CD8-positive, alpha-beta memory T cell (primary cell): ENCODE data around the gene POLR3A. TPM values are rescaled to one million over a fixed set of nuclear protein-coding genes. Genes with fewer than 3 reads are reported as not detected.

Source experiments
- CTCF ChIA-PET: fragments of 350-600 bp; sonication (Branson Sonifier 250); formaldehyde crosslinking; loops from one replicate; lab custom pipeline; 2021; ENCODE audit warnings: antibody characterized with exemption; lab: Charles Lee
- POLR2A ChIA-PET: fragments of 350-600 bp; sonication (Branson Sonifier 250); formaldehyde crosslinking; loops from one replicate; lab custom pipeline; 2021; ENCODE audit warnings: antibody characterized with exemption; lab: Charles Lee
- DNase-seq, 5 donors: peaks; one replicate each; pipeline versions ENCODE4 v3.0.0 to v3.0.0-alpha.2; 2020 to 2022; ENCODE audit warnings: mixed read lengths in 1 of 5
- H3K27ac ChIP-seq: one replicate; pipeline ENCODE4 v1.7.0; 2013; ENCODE audit warnings: low read depth, mild to moderate bottlenecking, low read length, moderate library complexity
- H3K27me3 ChIP-seq: 2 replicates; pipeline ENCODE4 v1.7.0; 2013; ENCODE audit warnings: low read length, mild to moderate bottlenecking; ENCODE audit not compliant: insufficient read depth, poor library complexity, severe bottlenecking
- H3K36me3 ChIP-seq: 2 replicates; pipeline ENCODE4 v1.7.0; 2013; ENCODE audit warnings: mild to moderate bottlenecking, low read length, moderate library complexity; ENCODE audit not compliant: insufficient read depth
- H3K4me1 ChIP-seq: 2 replicates; pipeline ENCODE4 v1.7.0; 2013; ENCODE audit warnings: mild to moderate bottlenecking, low read length, moderate library complexity; ENCODE audit not compliant: insufficient read depth
- H3K4me3 ChIP-seq: 2 replicates; pipeline ENCODE4 v1.7.0; 2013; ENCODE audit warnings: mild to moderate bottlenecking, low read length
- H3K9me3 ChIP-seq: 2 replicates; pipeline ENCODE4 v1.7.0; 2013; ENCODE audit warnings: mild to moderate bottlenecking, low read length
- H3K27ac Mint-ChIP-seq, 8 donors: one replicate each; pipeline ENCODE4 v1.8.0; 2020 to 2021; ENCODE audit warnings: mixed read lengths in 8 of 8, mild to moderate bottlenecking in 6 of 8, inconsistent platforms in 3 of 8, moderate library complexity in 3 of 8
- H3K27me3 Mint-ChIP-seq, 2 donors: one replicate each; pipeline ENCODE4 v1.8.0; 2020 to 2021; ENCODE audit warnings: mixed read lengths in 2 of 2, mild to moderate bottlenecking in 1 of 2, moderate library complexity in 1 of 2
- H3K36me3 Mint-ChIP-seq, 3 donors: one replicate each; pipeline ENCODE4 v1.8.0; 2020 to 2021; ENCODE audit warnings: mixed read lengths in 3 of 3, inconsistent platforms in 1 of 3, mild to moderate bottlenecking in 1 of 3
- H3K4me1 Mint-ChIP-seq, 3 donors: one replicate each; pipeline ENCODE4 v1.8.0; 2020 to 2021; ENCODE audit warnings: mixed read lengths in 3 of 3, inconsistent platforms in 1 of 3, mild to moderate bottlenecking in 1 of 3
- H3K4me3 Mint-ChIP-seq, 7 donors: one replicate each; pipeline ENCODE4 v1.8.0; 2020 to 2021; ENCODE audit warnings: mixed read lengths in 7 of 7, mild to moderate bottlenecking in 6 of 7, moderate library complexity in 4 of 7, inconsistent platforms in 2 of 7
- H3K9me3 Mint-ChIP-seq, 5 donors: one replicate each; pipeline ENCODE4 v1.8.0; 2020 to 2022; ENCODE audit warnings: mixed read lengths in 5 of 5, mild to moderate bottlenecking in 3 of 5, moderate library complexity in 2 of 5, inconsistent platforms in 1 of 5
- polyA plus RNA-seq: library from polyadenylated mRNA; unstranded; fragments of 300-500 nt; fragmentation: Illumina TruSeq; gene quantifications from one replicate; pipeline ENCODE4 v1.2.3, GENCODE V29; 2021
- total RNA-seq, 2 experiments: library from RNA; stranded (reverse); gene quantifications; one replicate each; pipeline ENCODE4 v1.2.3, GENCODE V29; 2021

POLR3A gene
- total and polyA plus RNA-seq, 3 experiments from 2014 or later = 10.2 to 27.2 (median 26.0) TPM

GRCh38 chr10:78045237-78045636 lies 15.9 kb upstream of the POLR3A start:
- Mint-ChIP-seq H3K4me3 (no peak overlapping the region), H3K27me3 (no peaks in the 10 kb centered on the region), H3K4me1 (peaks cover 20 to 33% (median 31%) of the 10 kb centered on the region in 3 donors), H3K9me3 (no peaks in the 10 kb centered on the region), H3K27ac (peak overlapping the region in 1 of 8 donors; percentile 42), H3K36me3 (peaks cover 0 to 37% (median 15%) of the 10 kb centered on the region in 3 donors)
- ChIA-PET CTCF (interaction anchor here (1.1 to 4.7 kb wide), 5 partner anchors 9 to 1151 kb away, joined by 3 to 64 read pairs (median 17); no protein-coding TSS in a partner anchor), POLR2A (no interaction called here)
- H3K27ac ChIP-seq = no peak overlapping the region
- peaks cover 22% of the 10 kb centered on the region for H3K36me3 ChIP-seq
- DNase-seq = no peak
- peaks cover 4% of the 10 kb centered on the region for H3K4me1 ChIP-seq
- H3K9me3 ChIP-seq = no peaks in the 10 kb centered on the region
- no peak overlapping the region for H3K4me3 ChIP-seq
- H3K27me3 ChIP-seq = no peaks in the 10 kb centered on the region

DNA sequence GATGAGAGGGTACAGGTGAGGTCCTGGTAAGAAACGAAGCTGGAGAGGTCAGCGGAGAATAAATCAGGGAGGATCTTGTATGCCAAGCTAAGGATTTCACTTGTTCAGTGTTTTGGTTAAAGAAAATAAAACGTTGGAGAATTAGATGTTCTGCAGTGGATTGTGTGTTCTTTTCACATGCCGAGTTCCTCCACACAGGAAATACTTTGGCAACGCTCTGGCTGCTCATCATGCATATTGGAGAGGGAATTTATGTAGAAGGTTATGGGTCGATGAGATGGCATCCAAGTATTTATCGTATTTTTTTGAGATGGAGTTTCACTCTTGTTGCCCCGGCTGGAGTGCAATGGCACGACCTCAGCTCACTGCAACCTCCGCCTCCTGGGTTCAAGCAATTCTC lies 15.4 kb upstream of the POLR3A start:
- H3K4me3 ChIP-seq = no peak overlapping the region
- peaks cover 4% of the 10 kb centered on the region for H3K4me1 ChIP-seq
- Mint-ChIP-seq H3K27me3 (no peaks in the 10 kb centered on the region), H3K4me3 (no peak overlapping the region), H3K36me3 (peaks cover 0 to 39% (median 19%) of the 10 kb centered on the region in 3 donors), H3K27ac (peak overlapping the region in 4 of 8 donors; percentile 7 to 92 (median 44)), H3K4me1 (peaks cover 23 to 37% (median 36%) of the 10 kb centered on the region in 3 donors), H3K9me3 (no peaks in the 10 kb centered on the region)
- ChIA-PET CTCF (interaction anchor here (4.7 kb wide), 1 partner anchor 1151 kb away, joined by 64 read pairs; no protein-coding TSS in a partner anchor), POLR2A (no interaction called here)
- DNase-seq = no peak
- H3K9me3 ChIP-seq = no peaks in the 10 kb centered on the region
- peaks cover 28% of the 10 kb centered on the region for H3K36me3 ChIP-seq
- H3K27ac ChIP-seq = no peak overlapping the region
- no peaks in the 10 kb centered on the region for H3K27me3 ChIP-seq

GRCh38 chr10:78044179-78044578 lies 14.9 kb upstream of the POLR3A start:
- no peak for DNase-seq
- H3K27ac ChIP-seq = no peak overlapping the region
- no peaks in the 10 kb centered on the region for H3K27me3 Mint-ChIP-seq
- H3K36me3 Mint-ChIP-seq = peaks cover 0 to 44% (median 20%) of the 10 kb centered on the region in 3 donors
- CTCF ChIA-PET = interaction anchor here (4.7 kb wide), 1 partner anchor 1152 kb away, joined by 64 read pairs; no protein-coding TSS in a partner anchor
- H3K9me3 ChIP-seq = no peaks in the 10 kb centered on the region
- no peaks in the 10 kb centered on the region for H3K27me3 ChIP-seq
- H3K4me3 Mint-ChIP-seq = no peak overlapping the region
- H3K4me1 ChIP-seq = peaks cover 5% of the 10 kb centered on the region
- peaks cover 26 to 42% (median 41%) of the 10 kb centered on the region in 3 donors for H3K4me1 Mint-ChIP-seq
- H3K27ac Mint-ChIP-seq = peak overlapping the region in 5 of 8 donors; percentile 6 to 48 (median 40)
- no peak overlapping the region for H3K4me3 ChIP-seq
- POLR2A ChIA-PET = no interaction called here
- H3K9me3 Mint-ChIP-seq = no peaks in the 10 kb centered on the region
- H3K36me3 ChIP-seq = peaks cover 33% of the 10 kb centered on the region

DNA sequence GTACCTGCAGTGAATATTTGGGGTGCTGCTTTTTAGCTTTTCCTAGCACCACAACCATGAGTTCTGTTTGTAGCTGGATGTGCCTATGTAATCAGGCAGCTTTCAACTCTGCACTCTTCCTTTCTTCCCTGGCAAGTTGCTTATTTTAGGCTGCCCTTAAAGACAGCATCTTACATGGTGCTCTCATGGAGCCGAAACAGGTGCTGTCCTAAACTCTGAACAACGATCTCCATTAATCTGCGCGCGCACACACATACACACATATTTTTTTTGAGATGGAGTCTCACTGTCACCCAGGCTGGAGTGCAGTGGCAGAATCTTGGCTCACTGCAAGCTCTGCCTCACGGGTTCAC lies 13.4 kb upstream of the POLR3A start:
- Histone ChIP-seq H3K27me3 (no peaks in the 10 kb centered on the region), H3K4me1 (peaks cover 17% of the 10 kb centered on the region), H3K27ac (no peak overlapping the region), H3K9me3 (no peaks in the 10 kb centered on the region), H3K4me3 (no peak overlapping the region), H3K36me3 (peaks cover 44% of the 10 kb centered on the region)
- Mint-ChIP-seq H3K9me3 (no peaks in the 10 kb centered on the region), H3K27ac (peak overlapping the region in 3 of 8 donors; percentile 9 to 54 (median 44)), H3K4me1 (peaks cover 34 to 55% (median 53%) of the 10 kb centered on the region in 3 donors), H3K27me3 (no peaks in the 10 kb centered on the region), H3K4me3 (no peak overlapping the region), H3K36me3 (peaks cover 0 to 57% (median 20%) of the 10 kb centered on the region in 3 donors)
- ChIA-PET POLR2A (no interaction called here), CTCF (no interaction called here)
- no peak for DNase-seq

DNA sequence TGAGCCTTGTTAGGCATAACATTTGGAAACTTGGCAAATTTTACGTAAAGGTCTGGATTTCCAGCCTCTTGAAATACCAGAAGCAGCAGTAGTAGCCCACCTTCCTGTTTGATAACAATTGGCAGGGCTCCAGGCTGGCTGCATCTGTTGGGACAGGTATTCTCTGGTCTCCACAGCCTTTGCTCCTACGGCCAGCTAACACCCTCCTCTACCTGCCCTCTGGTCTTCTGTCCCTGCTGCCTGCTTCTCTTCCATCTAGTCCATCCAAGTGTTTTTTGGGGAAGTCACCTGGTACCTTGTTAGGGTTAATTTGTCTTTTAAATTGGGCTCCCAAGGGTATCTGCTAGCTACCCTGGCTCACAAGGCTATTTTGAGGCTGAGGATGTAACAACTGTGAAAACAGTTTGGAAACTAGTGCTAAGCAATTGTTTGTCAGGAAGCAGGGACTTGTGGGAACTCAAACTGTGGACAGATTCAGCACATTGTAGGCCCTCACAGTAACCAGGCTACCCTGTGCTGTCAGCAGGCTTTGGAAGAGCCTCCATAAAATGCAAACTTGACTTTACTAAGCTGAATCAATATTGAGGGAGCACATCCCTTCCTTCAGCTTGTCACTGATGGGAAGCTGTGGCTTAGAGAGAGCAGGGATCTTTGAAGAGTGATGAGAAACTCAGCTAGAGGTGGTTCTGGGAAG lies 12.9 kb upstream of the POLR3A start:
- Histone ChIP-seq H3K27me3 (no peaks in the 10 kb centered on the region), H3K9me3 (no peaks in the 10 kb centered on the region), H3K36me3 (peaks cover 49% of the 10 kb centered on the region), H3K4me3 (no peak overlapping the region), H3K27ac (no peak overlapping the region), H3K4me1 (peaks cover 18% of the 10 kb centered on the region)
- Mint-ChIP-seq H3K9me3 (no peaks in the 10 kb centered on the region), H3K4me1 (peaks cover 35 to 56% (median 54%) of the 10 kb centered on the region in 3 donors), H3K36me3 (peaks cover 0 to 62% (median 22%) of the 10 kb centered on the region in 3 donors), H3K4me3 (no peak overlapping the region), H3K27ac (peak overlapping the region in 4 of 8 donors; percentile 3 to 86 (median 70)), H3K27me3 (no peaks in the 10 kb centered on the region)
- ChIA-PET CTCF (no interaction called here), POLR2A (no interaction called here)
- no peak for DNase-seq

DNA sequence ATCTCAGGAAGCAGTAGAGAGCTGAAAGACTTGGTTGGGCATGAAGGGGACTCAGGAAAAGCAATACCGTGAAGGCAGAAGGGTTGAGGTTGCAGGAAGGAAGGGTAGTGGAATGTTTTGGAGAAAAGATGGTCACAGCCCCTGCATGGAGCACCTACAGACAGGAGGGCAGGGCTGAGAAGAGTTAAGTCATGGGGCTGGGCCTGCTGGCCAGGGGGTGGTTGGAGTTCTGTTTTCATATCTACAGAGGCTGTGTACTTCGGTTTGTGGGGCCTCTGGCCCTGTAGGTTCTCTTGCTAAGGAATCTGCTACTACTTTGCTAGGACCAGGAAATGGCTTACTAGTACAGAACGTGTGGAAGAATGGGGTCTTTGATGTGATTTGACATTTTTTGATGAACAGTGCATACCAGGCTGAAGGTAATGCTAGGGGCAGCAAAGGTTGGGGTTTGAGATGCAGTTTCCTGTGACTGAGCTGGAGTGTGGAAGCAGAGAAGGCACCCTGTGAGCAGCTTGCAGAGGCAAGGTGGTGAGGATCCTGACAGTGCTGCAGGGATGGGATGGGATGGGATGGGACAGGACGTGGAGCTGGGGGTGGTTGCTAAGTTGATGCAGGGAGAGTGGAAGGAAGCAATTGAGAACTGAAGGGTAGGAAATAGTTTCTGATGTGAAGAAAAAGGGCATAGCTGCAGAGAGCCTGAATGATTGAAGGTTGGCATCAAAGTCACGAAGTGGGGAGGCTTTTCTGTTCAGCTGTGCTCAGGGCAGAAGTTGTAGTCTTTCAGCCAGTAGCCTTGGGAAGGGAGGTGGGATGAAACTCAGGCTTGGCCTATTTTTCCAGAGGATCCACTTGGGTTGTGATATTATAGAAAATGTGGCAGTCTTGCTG lies 12.1 kb upstream of the POLR3A start:
- H3K27me3 ChIP-seq = no peaks in the 10 kb centered on the region
- H3K36me3 ChIP-seq = peaks cover 55% of the 10 kb centered on the region
- no peaks in the 10 kb centered on the region for H3K9me3 ChIP-seq
- no peak overlapping the region for H3K4me3 Mint-ChIP-seq
- no peak for DNase-seq
- no peaks in the 10 kb centered on the region for H3K27me3 Mint-ChIP-seq
- H3K4me1 Mint-ChIP-seq = peaks cover 41 to 62% (median 60%) of the 10 kb centered on the region in 3 donors
- ChIA-PET POLR2A (no interaction called here), CTCF (interaction anchor here (1.4 to 1.6 kb wide), 2 partner anchors 12 to 1154 kb away, joined by 3 to 5 read pairs; partner anchors contain the start of gene POLR3A)
- peaks cover 25% of the 10 kb centered on the region for H3K4me1 ChIP-seq
- H3K27ac Mint-ChIP-seq = peak overlapping the region in 7 of 8 donors; percentile 38 to 87 (median 75)
- H3K4me3 ChIP-seq = no peak overlapping the region
- peaks cover 0 to 70% (median 26%) of the 10 kb centered on the region in 3 donors for H3K36me3 Mint-ChIP-seq
- no peaks in the 10 kb centered on the region for H3K9me3 Mint-ChIP-seq
- no peak overlapping the region for H3K27ac ChIP-seq

DNA sequence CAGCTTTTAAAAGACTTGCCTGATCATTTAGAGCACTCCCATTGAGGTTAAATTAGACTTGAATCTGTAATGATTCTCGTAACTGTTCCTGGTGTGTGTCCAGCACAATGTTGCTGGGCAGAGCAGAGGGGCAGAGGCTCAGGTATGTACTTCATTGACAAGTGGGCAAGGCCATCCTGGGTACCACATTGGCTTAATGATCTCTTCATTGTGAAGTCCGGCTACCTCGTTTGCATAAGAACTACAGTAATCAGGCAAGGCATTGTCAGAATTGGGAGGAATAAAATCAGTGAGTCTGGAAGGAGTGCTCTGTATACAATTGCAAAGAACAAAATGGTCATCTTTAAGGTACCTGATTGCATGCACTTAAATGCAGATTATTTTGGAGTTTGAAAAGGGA lies 10.4 kb upstream of the POLR3A start:
- H3K4me1 ChIP-seq = peaks cover 42% of the 10 kb centered on the region
- H3K4me1 Mint-ChIP-seq = peaks cover 56 to 76% (median 75%) of the 10 kb centered on the region in 3 donors
- no peak overlapping the region for H3K4me3 ChIP-seq
- no peaks in the 10 kb centered on the region for H3K27me3 Mint-ChIP-seq
- H3K36me3 ChIP-seq = peaks cover 70% of the 10 kb centered on the region
- DNase-seq = no peak
- no peak overlapping the region for H3K4me3 Mint-ChIP-seq
- H3K36me3 Mint-ChIP-seq = peaks cover 5 to 86% (median 32%) of the 10 kb centered on the region in 3 donors
- POLR2A ChIA-PET = no interaction called here
- no peak overlapping the region for H3K27ac ChIP-seq
- H3K27me3 ChIP-seq = no peaks in the 10 kb centered on the region
- H3K9me3 Mint-ChIP-seq = no peaks in the 10 kb centered on the region
- peak overlapping the region in 6 of 8 donors; percentile 9 to 93 (median 60) for H3K27ac Mint-ChIP-seq
- no peaks in the 10 kb centered on the region for H3K9me3 ChIP-seq
- CTCF ChIA-PET = interaction anchor here (1.6 kb wide), 1 partner anchor 1156 kb away, joined by 3 read pairs; no protein-coding TSS in a partner anchor
